Natural killer cell treated with Interleukin-12 subunit alpha and Interleukin-12 subunit beta and Interleukin-15 and Interleukin-18, amount 100 ng/mL, for 72 hours (primary cell): ENCODE data around the gene LACRT. TPM values are rescaled to one million over a fixed set of nuclear protein-coding genes. Genes with fewer than 3 reads are reported as not detected.
"Not testable (repeated sequence)": the region's sequence is repeated elsewhere in the genome, so short reads cannot be mapped to it uniquely, and the experiment has no call there.

Source experiments
- ATAC-seq, 2 donors: fragments of 150-1000 bp; cut with Tn5 transposase in 1 of 2; sonication (Bioruptor Pico), chemical (Tn5 transposase) in 1 of 2; 2 replicates each; pipeline ENCODE4 v1.10.0; 2021
- DNase-seq: peaks from one replicate; pipeline ENCODE4 v3.0.0; 2022; ENCODE audit warnings: low spot score
- H3K27ac Mint-ChIP-seq, 2 donors: 1 replicate in 1 of 2; 2 replicates in 1 of 2; pipeline ENCODE4 v1.8.0; 2022; ENCODE audit warnings: mixed read lengths in 2 of 2, mild to moderate bottlenecking in 1 of 2, moderate library complexity in 1 of 2
- H3K27me3 Mint-ChIP-seq, 2 donors: 1 replicate in 1 of 2; 2 replicates in 1 of 2; pipeline ENCODE4 v1.8.0; 2022; ENCODE audit warnings: mixed read lengths in 2 of 2
- H3K36me3 Mint-ChIP-seq: one replicate; pipeline ENCODE4 v1.8.0; 2022; ENCODE audit warnings: mixed read lengths
- H3K4me1 Mint-ChIP-seq, 2 donors: 1 replicate in 1 of 2; 2 replicates in 1 of 2; pipeline ENCODE4 v1.8.0; 2022; ENCODE audit warnings: low read depth in 2 of 2, mixed read lengths in 2 of 2, mild to moderate bottlenecking in 1 of 2
- H3K4me3 Mint-ChIP-seq: one replicate; pipeline ENCODE4 v1.8.0; 2022; ENCODE audit warnings: mixed read lengths
- H3K9me3 Mint-ChIP-seq: 2 replicates; pipeline ENCODE4 v1.8.0; 2022; ENCODE audit warnings: mixed read lengths
- total RNA-seq, 2 donors: library from RNA; stranded (reverse); gene quantifications; one replicate each; pipeline ENCODE4 v1.2.3, GENCODE V29; 2022

The LACRT gene
- total RNA-seq, 2 donors from 2014 or later: not detected

- ATAC-seq: no peak
- no peak overlapping the region for H3K4me3 Mint-ChIP-seq
Measured at GRCh38 chr12:54657105-54657607, 22.5 kb upstream of the LACRT start.

GRCh38 chr12:54654926-54655325, 20.2 kb upstream of the LACRT start:
- H3K27ac Mint-ChIP-seq: no peak overlapping the region
- no peaks in the 10 kb centered on the region for H3K4me1 Mint-ChIP-seq
- no peaks in the 10 kb centered on the region for H3K9me3 Mint-ChIP-seq
- no peaks in the 10 kb centered on the region for H3K36me3 Mint-ChIP-seq
- H3K27me3 Mint-ChIP-seq: peaks cover 20 to 37% of the 10 kb centered on the region in 2 donors
- H3K4me3 Mint-ChIP-seq: no peak overlapping the region
- DNase-seq: no peak
- no peak for ATAC-seq

More at GRCh38 chr12:54657105-54657607, 22.5 kb upstream of the LACRT start:
- H3K27me3 Mint-ChIP-seq: peaks cover 22 to 36% of the 10 kb centered on the region in 2 donors
- H3K9me3 Mint-ChIP-seq: no peaks in the 10 kb centered on the region
- H3K27ac Mint-ChIP-seq: no peak overlapping the region
- H3K4me1 Mint-ChIP-seq: no peaks in the 10 kb centered on the region
- DNase-seq: no peak
- H3K36me3 Mint-ChIP-seq: no peaks in the 10 kb centered on the region

- ATAC-seq: no peak
- H3K9me3 Mint-ChIP-seq: no peaks in the 10 kb centered on the region
- H3K4me3 Mint-ChIP-seq: no peak overlapping the region
- DNase-seq: no peak
- no peak overlapping the region for H3K27ac Mint-ChIP-seq
- H3K27me3 Mint-ChIP-seq: peaks cover 19 to 25% of the 10 kb centered on the region in 2 donors
- H3K36me3 Mint-ChIP-seq: no peaks in the 10 kb centered on the region
- no peaks in the 10 kb centered on the region for H3K4me1 Mint-ChIP-seq
Measured at GRCh38 chr12:54653025-54653424, 18.3 kb upstream of the LACRT start.

- H3K9me3 Mint-ChIP-seq: no peaks in the 10 kb centered on the region
- no peaks in the 10 kb centered on the region for H3K4me1 Mint-ChIP-seq
- H3K36me3 Mint-ChIP-seq: no peaks in the 10 kb centered on the region
- no peak overlapping the region for H3K4me3 Mint-ChIP-seq
- H3K27ac Mint-ChIP-seq: no peak overlapping the region
- H3K27me3 Mint-ChIP-seq: peaks cover 34 to 35% of the 10 kb centered on the region in 2 donors
- no peak for DNase-seq
- ATAC-seq: no peak
Measured at GRCh38 chr12:54650889-54651288, 16.2 kb upstream of the LACRT start.

GRCh38 chr12:54650409-54650808, 15.7 kb upstream of the LACRT start:
- Mint-ChIP-seq H3K4me1 (no peaks in the 10 kb centered on the region), H3K9me3 (no peaks in the 10 kb centered on the region), H3K36me3 (no peaks in the 10 kb centered on the region), H3K4me3 (no peak overlapping the region), H3K27ac (no peak overlapping the region), H3K27me3 (peaks cover 37% of the 10 kb centered on the region in 2 donors)
- DNase-seq: no peak
- no peak for ATAC-seq

- DNase-seq: no peak
- H3K4me3 Mint-ChIP-seq: no peak overlapping the region
- H3K36me3 Mint-ChIP-seq: no peaks in the 10 kb centered on the region
- H3K27ac Mint-ChIP-seq: no peak overlapping the region
- H3K4me1 Mint-ChIP-seq: no peaks in the 10 kb centered on the region
- no peaks in the 10 kb centered on the region for H3K9me3 Mint-ChIP-seq
- ATAC-seq: no peak
- peaks cover 37 to 38% of the 10 kb centered on the region in 2 donors for H3K27me3 Mint-ChIP-seq
Measured at GRCh38 chr12:54649825-54650224, 15.1 kb upstream of the LACRT start.

- Mint-ChIP-seq H3K27ac (no peak within 1 kb of the TSS), H3K4me3 (no peak within 1 kb of the TSS), H3K4me1 (no peaks in the 10 kb centered on the region), H3K9me3 (no peaks in the 10 kb centered on the region), H3K27me3 (peaks cover 34 to 42% of the 10 kb centered on the region in 2 donors), H3K36me3 (no peaks in the 10 kb centered on the region)
- no peak for DNase-seq
- ATAC-seq: no peak
Measured at GRCh38 chr12:54648265-54648664, 13.6 kb upstream of the LACRT start, which contains the start of gene DCD. TSS of gene DCD (minus strand) at chr12:54648365. CDS start at chr12:54648303, 62 bp downstream.

- DNase-seq (no peak), ATAC-seq (no peak)
- Mint-ChIP-seq H3K36me3 (no peaks in the 10 kb centered on the region), H3K9me3 (no peaks in the 10 kb centered on the region), H3K27me3 (peaks cover 15 to 21% of the 10 kb centered on the region in 2 donors), H3K4me3 (no peak overlapping the region), H3K4me1 (no peaks in the 10 kb centered on the region), H3K27ac (no peak overlapping the region)
Measured at GRCh38 chr12:54641554-54641953, 6.9 kb upstream of the LACRT start.

- ATAC-seq: no peak
- DNase-seq: no peak
- no peaks in the 10 kb centered on the region for H3K9me3 Mint-ChIP-seq
- H3K36me3 Mint-ChIP-seq: no peaks in the 10 kb centered on the region
- no peaks in the 10 kb centered on the region for H3K4me1 Mint-ChIP-seq
- no peak overlapping the region for H3K27ac Mint-ChIP-seq
- H3K4me3 Mint-ChIP-seq: no peak overlapping the region
- H3K27me3 Mint-ChIP-seq: peaks cover 10 to 16% of the 10 kb centered on the region in 2 donors
Measured at GRCh38 chr12:54641089-54641488, 6.4 kb upstream of the LACRT start.

- H3K4me3 Mint-ChIP-seq, ATAC-seq, H3K4me1 Mint-ChIP-seq, H3K9me3 Mint-ChIP-seq, H3K36me3 Mint-ChIP-seq, DNase-seq, H3K27ac Mint-ChIP-seq: not testable (repeated sequence)
- peaks cover 5 to 11% of the 10 kb centered on the region in 2 donors for H3K27me3 Mint-ChIP-seq
Measured at GRCh38 chr12:54639112-54639511, 4.4 kb upstream of the LACRT start.

GRCh38 chr12:54631988-54632728, 2.5 kb downstream of the LACRT start:
- no peak overlapping the region for H3K4me3 Mint-ChIP-seq
- H3K36me3 Mint-ChIP-seq: no peaks in the 10 kb centered on the region
- ATAC-seq (peak in 1 of 2 donors; percentile 20), DNase-seq (no peak)
- peaks cover 21 to 24% of the 10 kb centered on the region in 2 donors for H3K27me3 Mint-ChIP-seq
- no peaks in the 10 kb centered on the region for H3K4me1 Mint-ChIP-seq
- no peak overlapping the region for H3K27ac Mint-ChIP-seq
- H3K9me3 Mint-ChIP-seq: peaks cover 4% of the 10 kb centered on the region

GRCh38 chr12:54631551-54631950, 3.1 kb downstream of the LACRT start:
- Mint-ChIP-seq H3K36me3 (peaks cover 4% of the 10 kb centered on the region), H3K9me3 (peaks cover 7% of the 10 kb centered on the region), H3K4me3 (no peak overlapping the region), H3K27ac (no peak overlapping the region), H3K27me3 (peaks cover 21 to 27% of the 10 kb centered on the region in 2 donors), H3K4me1 (no peaks in the 10 kb centered on the region)
- DNase-seq (no peak), ATAC-seq (no peak)

GRCh38 chr12:54629925-54630324, 4.8 kb downstream of the LACRT start:
- ATAC-seq: no peak
- H3K4me3 Mint-ChIP-seq: no peak overlapping the region
- H3K9me3 Mint-ChIP-seq: peaks cover 7% of the 10 kb centered on the region
- peaks cover 31 to 33% of the 10 kb centered on the region in 2 donors for H3K27me3 Mint-ChIP-seq
- no peak for DNase-seq
- peaks cover 4% of the 10 kb centered on the region for H3K36me3 Mint-ChIP-seq
- no peak overlapping the region for H3K27ac Mint-ChIP-seq
- H3K4me1 Mint-ChIP-seq: no peaks in the 10 kb centered on the region

- no peaks in the 10 kb centered on the region for H3K4me1 Mint-ChIP-seq
- peaks cover 4% of the 10 kb centered on the region for H3K36me3 Mint-ChIP-seq
- H3K4me3 Mint-ChIP-seq: no peak overlapping the region
Measured at GRCh38 chr12:54628186-54628846, 6.4 kb downstream of the LACRT start.

More at GRCh38 chr12:54628186-54628846, 6.4 kb downstream of the LACRT start:
- DNase-seq: no peak
- Mint-ChIP-seq H3K9me3 (peaks cover 7% of the 10 kb centered on the region), H3K27me3 (peaks cover 34 to 49% of the 10 kb centered on the region in 2 donors), H3K27ac (no peak overlapping the region)
- ATAC-seq: no peak
